Astrocyte (in vitro differentiated cells and primary cell): ENCODE results near the gene TPPP2. TPM values are rescaled to one million over a fixed set of nuclear protein-coding genes. Genes with fewer than 3 reads are reported as not detected.

Experiments
- DNase-seq: peaks from one replicate; pipeline ENCODE4 v3.0.0-alpha.2; 2010; ENCODE audit warnings: low read depth
- FAIRE-seq: peaks from 2 replicates; lab custom pipeline; 2011; peaks lifted over from hg19 to GRCh38; lab: Jason Lieb, UNC
- H2AFZ ChIP-seq: 2 replicates; pipeline ENCODE4 v1.6.0; 2012; ENCODE audit warnings: low read depth, low read length, inconsistent platforms
- H3K27ac ChIP-seq: 2 replicates; pipeline ENCODE4 v1.5.1; 2011; ENCODE audit warnings: low read depth, low read length, inconsistent platforms
- H3K27me3 ChIP-seq: 2 replicates; pipeline ENCODE4 v1.6.0; 2011; ENCODE audit warnings: low read length, inconsistent platforms; ENCODE audit not compliant: insufficient read depth
- H3K36me3 ChIP-seq: 2 replicates; pipeline ENCODE4 v1.5.1; 2011; ENCODE audit warnings: low read length, inconsistent platforms; ENCODE audit not compliant: insufficient read depth
- H3K4me1 ChIP-seq: 2 replicates; pipeline ENCODE4 v1.5.1; 2011; ENCODE audit warnings: low read length, inconsistent platforms; ENCODE audit not compliant: insufficient read depth
- H3K4me2 ChIP-seq: 2 replicates; pipeline ENCODE4 v1.6.0; 2012; ENCODE audit warnings: low read length, inconsistent platforms
- H3K4me3 ChIP-seq: 2 replicates; pipeline ENCODE4 v1.5.1; 2011; ENCODE audit warnings: low read depth, mild to moderate bottlenecking, low read length, inconsistent platforms; ENCODE audit not compliant: insufficient read depth
- H3K79me2 ChIP-seq: 2 replicates; pipeline ENCODE4 v1.6.0; 2012; ENCODE audit warnings: mild to moderate bottlenecking, low read length, inconsistent platforms; ENCODE audit not compliant: insufficient read depth
- H3K9ac ChIP-seq: 2 replicates; pipeline ENCODE4 v1.6.0; 2012; ENCODE audit warnings: mild to moderate bottlenecking, low read length, inconsistent platforms
- H3K9me3 ChIP-seq: 2 replicates; pipeline ENCODE4 v1.5.1; 2012; ENCODE audit warnings: low read depth, mild to moderate bottlenecking, low read length, inconsistent platforms; ENCODE audit not compliant: insufficient read depth
- H4K20me1 ChIP-seq: 2 replicates; pipeline ENCODE4 v1.6.0; 2012; ENCODE audit warnings: low read length, inconsistent platforms; ENCODE audit not compliant: insufficient read depth
- H3K27ac Mint-ChIP-seq: one replicate; pipeline ENCODE4 v1.8.0; 2021; ENCODE audit warnings: mild to moderate bottlenecking, mixed read lengths; ENCODE audit not compliant: unreplicated experiment
- H3K27me3 Mint-ChIP-seq: one replicate; pipeline ENCODE4 v1.8.0; 2021; ENCODE audit warnings: low read depth, mixed read lengths; ENCODE audit not compliant: unreplicated experiment
- H3K36me3 Mint-ChIP-seq: one replicate; pipeline ENCODE4 v1.8.0; 2021; ENCODE audit warnings: low read depth, mixed read lengths; ENCODE audit not compliant: unreplicated experiment
- H3K4me1 Mint-ChIP-seq: one replicate; pipeline ENCODE4 v1.8.0; 2021; ENCODE audit warnings: low read depth, mixed read lengths; ENCODE audit not compliant: unreplicated experiment
- H3K4me3 Mint-ChIP-seq: one replicate; pipeline ENCODE4 v1.8.0; 2021; ENCODE audit warnings: mild to moderate bottlenecking, moderate library complexity, mixed read lengths; ENCODE audit not compliant: unreplicated experiment
- H3K9me3 Mint-ChIP-seq: one replicate; pipeline ENCODE4 v1.8.0; 2021; ENCODE audit warnings: mild to moderate bottlenecking, mixed read lengths; ENCODE audit not compliant: unreplicated experiment
- EZH2 ChIP-seq: IDR thresholded peaks from 2 replicates; pipeline ENCODE4 v1.6.1; 2012; ENCODE audit warnings: mild to moderate bottlenecking, low read length, inconsistent platforms; ENCODE audit not compliant: insufficient read depth
- total RNA-seq: library from RNA; stranded (reverse); gene quantifications from 2 replicates; pipeline ENCODE4 v1.2.1, GENCODE V29; 2021
- TF ChIP-seq, protein P1 (sequence below): IDR thresholded peaks from 2 replicates; pipeline ENCODE4 v1.5.1; 2011; ENCODE audit warnings: low read depth, mild to moderate bottlenecking, inconsistent platforms, low read length, moderate library complexity; ENCODE audit not compliant: insufficient read depth

The TPPP2 gene
- total RNA-seq, 1 donor from 2014 or later, result not detected

DNA sequence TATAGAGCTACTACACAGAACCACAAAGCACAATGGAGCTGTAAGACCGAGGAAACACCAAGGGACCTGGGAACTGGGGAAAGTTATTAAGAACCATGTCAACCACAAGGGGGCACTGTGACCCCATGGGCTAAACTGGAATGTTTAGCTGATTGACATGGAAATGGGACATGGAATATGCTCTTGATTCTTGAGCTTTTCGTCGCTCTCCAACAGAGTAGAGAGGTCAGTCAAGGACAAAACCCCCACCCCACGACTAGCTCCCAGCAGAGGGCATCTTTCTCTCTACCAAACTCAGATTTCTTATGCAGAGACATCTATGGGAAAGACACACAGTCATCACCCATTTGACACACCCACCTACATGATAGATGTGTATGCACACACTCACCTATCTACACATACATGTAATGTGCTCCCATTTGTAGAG is 15.2 kb upstream of the TPPP2 start:
- peaks cover 12% of the 10 kb centered on the region for H3K4me1 Mint-ChIP-seq
- Histone ChIP-seq H3K4me2 (no peak overlapping the region), H3K36me3 (no peaks in the 10 kb centered on the region), H3K4me1 (peaks cover 4% of the 10 kb centered on the region), H3K27ac (no peak overlapping the region), H2AFZ (no peak overlapping the region), H3K9ac (no peak overlapping the region), H3K4me3 (no peak overlapping the region), H3K79me2 (no peaks in the 10 kb centered on the region), H3K9me3 (no peaks in the 10 kb centered on the region), H3K27me3 (peaks cover 23% of the 10 kb centered on the region), H4K20me1 (no peaks in the 10 kb centered on the region)
- DNase-seq, result peak; percentile 56
- FAIRE-seq, result peak; percentile 74
- no peak overlapping the region for H3K27ac Mint-ChIP-seq
- H3K4me3 Mint-ChIP-seq, result no peak overlapping the region
- H3K27me3 Mint-ChIP-seq, result peaks cover 27% of the 10 kb centered on the region
- H3K9me3 Mint-ChIP-seq, result no peaks in the 10 kb centered on the region
- peaks cover 2% of the 10 kb centered on the region for H3K36me3 Mint-ChIP-seq
- TF ChIP-seq, protein P1, sequence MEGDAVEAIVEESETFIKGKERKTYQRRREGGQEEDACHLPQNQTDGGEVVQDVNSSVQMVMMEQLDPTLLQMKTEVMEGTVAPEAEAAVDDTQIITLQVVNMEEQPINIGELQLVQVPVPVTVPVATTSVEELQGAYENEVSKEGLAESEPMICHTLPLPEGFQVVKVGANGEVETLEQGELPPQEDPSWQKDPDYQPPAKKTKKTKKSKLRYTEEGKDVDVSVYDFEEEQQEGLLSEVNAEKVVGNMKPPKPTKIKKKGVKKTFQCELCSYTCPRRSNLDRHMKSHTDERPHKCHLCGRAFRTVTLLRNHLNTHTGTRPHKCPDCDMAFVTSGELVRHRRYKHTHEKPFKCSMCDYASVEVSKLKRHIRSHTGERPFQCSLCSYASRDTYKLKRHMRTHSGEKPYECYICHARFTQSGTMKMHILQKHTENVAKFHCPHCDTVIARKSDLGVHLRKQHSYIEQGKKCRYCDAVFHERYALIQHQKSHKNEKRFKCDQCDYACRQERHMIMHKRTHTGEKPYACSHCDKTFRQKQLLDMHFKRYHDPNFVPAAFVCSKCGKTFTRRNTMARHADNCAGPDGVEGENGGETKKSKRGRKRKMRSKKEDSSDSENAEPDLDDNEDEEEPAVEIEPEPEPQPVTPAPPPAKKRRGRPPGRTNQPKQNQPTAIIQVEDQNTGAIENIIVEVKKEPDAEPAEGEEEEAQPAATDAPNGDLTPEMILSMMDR, result peak; percentile 89
- no peak for TF ChIP-seq EZH2

DNA sequence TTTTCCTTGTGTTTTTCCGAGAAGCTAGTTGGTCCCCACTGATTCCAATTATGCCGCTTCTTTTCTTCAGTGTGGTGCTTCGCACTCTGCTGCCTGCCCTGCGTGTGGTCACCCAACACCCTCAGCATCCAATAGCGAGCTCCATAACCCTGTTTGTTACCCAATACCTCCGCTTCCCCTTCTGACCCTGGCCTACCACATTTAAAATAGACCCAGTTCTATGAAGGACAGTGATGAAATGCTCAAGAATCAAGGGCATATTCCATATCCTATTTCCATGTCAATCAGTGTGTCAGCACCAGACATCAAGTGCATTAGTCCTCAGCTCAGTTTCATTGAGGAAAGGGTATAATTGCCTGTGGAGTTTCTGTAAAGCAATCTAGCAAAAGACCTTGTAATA is 14.7 kb upstream of the TPPP2 start:
- Histone ChIP-seq H3K4me2 (no peak overlapping the region), H3K9ac (no peak overlapping the region), H2AFZ (no peak overlapping the region), H3K4me3 (no peak overlapping the region), H3K9me3 (no peaks in the 10 kb centered on the region), H3K79me2 (no peaks in the 10 kb centered on the region), H3K27me3 (peaks cover 23% of the 10 kb centered on the region), H3K27ac (no peak overlapping the region), H4K20me1 (no peaks in the 10 kb centered on the region), H3K36me3 (no peaks in the 10 kb centered on the region), H3K4me1 (peaks cover 4% of the 10 kb centered on the region)
- peaks cover 27% of the 10 kb centered on the region for H3K27me3 Mint-ChIP-seq
- TF ChIP-seq, protein P1, result no peak
- TF ChIP-seq EZH2, result no peak
- no peak overlapping the region for H3K4me3 Mint-ChIP-seq
- H3K27ac Mint-ChIP-seq, result no peak overlapping the region
- H3K9me3 Mint-ChIP-seq, result no peaks in the 10 kb centered on the region
- H3K4me1 Mint-ChIP-seq, result peaks cover 12% of the 10 kb centered on the region
- no peak for FAIRE-seq
- DNase-seq, result no peak
- H3K36me3 Mint-ChIP-seq, result peaks cover 2% of the 10 kb centered on the region

DNA sequence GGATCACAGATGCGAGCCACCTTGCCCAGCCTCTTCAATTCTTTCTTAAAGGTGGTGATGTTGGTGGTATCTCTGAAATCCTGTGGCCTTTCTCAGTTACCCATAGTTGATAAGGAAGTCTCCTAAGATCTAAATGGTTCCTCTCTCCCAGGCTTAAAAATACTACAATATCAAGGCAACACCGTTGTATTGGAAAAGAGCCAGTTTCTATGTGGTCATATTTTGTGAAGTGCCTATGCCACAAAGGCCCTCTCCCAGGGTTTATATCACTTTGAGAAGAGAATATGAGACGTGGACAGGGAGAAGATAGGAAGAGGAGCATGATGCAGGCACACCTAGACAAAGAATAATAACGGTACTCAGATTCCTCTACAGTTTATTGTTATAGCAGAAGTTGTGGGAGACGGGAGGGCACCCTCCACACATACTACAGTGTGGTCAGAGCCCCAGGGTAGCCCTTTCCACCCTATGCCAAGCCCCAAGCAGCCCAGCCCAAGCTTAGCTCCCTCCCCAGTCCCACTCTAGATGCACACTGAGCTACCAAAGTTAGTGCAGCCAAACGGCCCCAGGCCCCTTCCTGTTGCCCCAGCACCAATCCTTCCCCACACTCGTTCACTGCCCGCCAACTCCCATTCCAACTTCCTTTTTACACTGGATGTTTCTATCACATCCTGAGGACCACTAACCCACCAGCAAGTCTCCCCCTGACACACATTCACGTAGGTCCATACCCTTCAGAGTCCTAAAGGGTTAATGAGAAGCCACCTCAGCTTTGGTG is 13.4 kb upstream of the TPPP2 start:
- no peak for TF ChIP-seq EZH2
- TF ChIP-seq, protein P1, result no peak
- no peak overlapping the region for H2AFZ ChIP-seq
- FAIRE-seq, result no peak
- peaks cover 12% of the 10 kb centered on the region for H3K4me1 Mint-ChIP-seq
- H3K9me3 Mint-ChIP-seq, result peaks cover 5% of the 10 kb centered on the region
- no peak overlapping the region for H3K27ac Mint-ChIP-seq
- no peaks in the 10 kb centered on the region for H3K9me3 ChIP-seq
- no peaks in the 10 kb centered on the region for H3K79me2 ChIP-seq
- no peak overlapping the region for H3K4me3 Mint-ChIP-seq
- no peak overlapping the region for H3K4me3 ChIP-seq
- H3K36me3 Mint-ChIP-seq, result peaks cover 5% of the 10 kb centered on the region
- peaks cover 4% of the 10 kb centered on the region for H3K4me1 ChIP-seq
- no peaks in the 10 kb centered on the region for H4K20me1 ChIP-seq
- no peaks in the 10 kb centered on the region for H3K36me3 ChIP-seq
- H3K27me3 Mint-ChIP-seq, result peaks cover 22% of the 10 kb centered on the region
- H3K27ac ChIP-seq, result no peak overlapping the region
- H3K27me3 ChIP-seq, result peaks cover 19% of the 10 kb centered on the region
- H3K9ac ChIP-seq, result no peak overlapping the region
- no peak for DNase-seq
- no peak overlapping the region for H3K4me2 ChIP-seq
